GM12875 (cell line): Measurements from ENCODE around the gene MEGF11.

Experiments used
- H3K4me3 ChIP-seq: one replicate; pipeline ENCODE4 v1.5.1; 2011; ENCODE audit warnings: low read depth, low read length, control low read depth
- CTCF ChIP-seq: IDR thresholded peaks from 2 replicates; pipeline ENCODE4 v1.5.1; 2011; ENCODE audit warnings: low read depth, mild to moderate bottlenecking, control low read depth, inconsistent platforms, low read length, moderate library complexity, borderline replicate concordance; ENCODE audit not compliant: insufficient read depth

MEGF11 gene

GRCh38 chr15:65936282-65936681 is 317.3 kb downstream of the MEGF11 start:
- no peak for TF ChIP-seq CTCF
- no peak overlapping the region for H3K4me3 ChIP-seq

- no peak for TF ChIP-seq CTCF
- no peak overlapping the region for H3K4me3 ChIP-seq
These were observed 318.2 kb downstream of the MEGF11 start for GRCh38 chr15:65935391-65935790.

GRCh38 chr15:65931221-65931620 is 322.3 kb downstream of the MEGF11 start:
- H3K4me3 ChIP-seq: no peak overlapping the region
- no peak for TF ChIP-seq CTCF

- TF ChIP-seq CTCF: no peak
These were observed 323.4 kb downstream of the MEGF11 start for GRCh38 chr15:65930134-65930533.

DNA sequence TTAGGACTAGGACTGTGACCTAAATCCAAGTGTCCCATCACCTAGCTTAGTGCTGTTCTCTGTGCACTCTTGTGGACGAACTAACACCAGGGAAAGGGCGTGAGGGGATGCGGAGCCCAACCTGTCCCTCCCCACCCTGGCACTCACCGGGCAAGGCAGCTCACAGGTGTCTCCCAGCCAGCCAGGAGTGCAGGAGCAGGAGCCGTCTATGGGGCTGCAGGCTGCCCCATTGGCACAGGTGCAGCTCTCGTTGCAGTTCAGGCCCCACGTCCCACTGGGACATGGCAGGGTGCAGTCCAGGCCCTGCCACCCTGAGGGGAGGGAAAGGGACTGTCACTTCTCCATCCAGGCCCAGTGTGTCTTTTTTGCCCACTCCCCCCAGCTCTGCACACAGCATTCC is 324.0 kb downstream of the MEGF11 start:
- TF ChIP-seq CTCF: no peak

More at GRCh38 chr15:65930134-65930533, 323.4 kb downstream of the MEGF11 start:
- no peak overlapping the region for H3K4me3 ChIP-seq

DNA sequence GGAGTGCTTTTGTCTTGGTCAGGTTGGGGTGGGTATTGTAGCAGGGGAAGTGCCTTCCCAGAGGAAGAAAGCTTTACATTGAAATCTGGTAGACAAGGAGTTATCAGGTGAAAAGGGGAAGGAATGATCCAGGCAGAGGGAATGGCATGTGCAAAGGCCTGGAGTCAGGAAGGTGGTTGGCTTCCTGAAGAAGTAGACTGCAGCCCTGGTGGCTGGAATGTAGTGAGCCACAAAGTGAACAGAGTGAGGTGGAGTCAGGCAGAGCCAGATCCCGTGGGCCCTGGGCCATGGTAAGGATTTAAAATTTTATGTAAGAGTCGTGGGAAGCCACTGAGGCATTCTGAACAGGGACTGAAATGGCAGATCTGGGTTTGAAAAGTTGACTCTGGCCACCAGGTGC is 326.0 kb downstream of the MEGF11 start:
- no peak for TF ChIP-seq CTCF
- H3K4me3 ChIP-seq: no peak overlapping the region

More for the DNA sequence above, 324.0 kb downstream of the MEGF11 start:
- no peak overlapping the region for H3K4me3 ChIP-seq

DNA sequence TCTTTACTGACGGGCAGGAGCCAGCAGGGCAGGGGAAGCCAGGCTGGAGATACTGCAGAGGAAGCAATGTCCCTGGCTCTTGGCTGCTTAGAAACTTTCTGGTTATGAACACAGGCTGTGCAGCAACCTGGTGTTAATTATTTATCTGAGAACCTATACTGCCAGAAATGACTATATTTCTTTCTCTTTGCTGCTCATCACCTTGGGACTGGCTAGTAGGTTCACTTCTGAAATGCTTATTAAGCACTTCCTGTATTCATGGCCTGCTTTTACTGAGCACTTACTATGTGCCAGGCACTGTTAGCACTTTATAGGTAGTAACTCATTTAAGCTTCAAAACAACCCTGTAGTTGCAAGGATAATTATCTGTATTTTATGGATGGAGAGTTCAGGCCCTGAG is 326.7 kb downstream of the MEGF11 start:
- no peak overlapping the region for H3K4me3 ChIP-seq
- no peak for TF ChIP-seq CTCF
